ENCODE measurements around the gene TUBA1B. TPM values are rescaled to one million over a fixed set of nuclear protein-coding genes. Genes with fewer than 3 reads are reported as not detected.

Gene TUBA1B
- total and polyA plus RNA-seq, 2 donors (not counting 3 experiments of a cell fraction or from before 2014, with no cell fraction given), result 2,245 to 5,362 TPM

- H3K79me2 ChIP-seq (ENCODE audit: control insufficient read depth, insufficient read depth, low read length), result peaks cover 27% of the 10 kb centered on the region
- H3K9me3 ChIP-seq (replicated peaks; ENCODE audit: control insufficient read depth, insufficient read depth, low read length), result no peaks in the 10 kb centered on the region
- H3K4me2 ChIP-seq (ENCODE audit: insufficient read depth, low read length), result no peak overlapping the region
- peak; percentile 63 for TF ChIP-seq POLR2AphosphoS5 (IDR thresholded peaks at IDR 0.05; ENCODE audit: insufficient read depth, low read depth, low read length)
- TF ChIP-seq, protein P1, sequence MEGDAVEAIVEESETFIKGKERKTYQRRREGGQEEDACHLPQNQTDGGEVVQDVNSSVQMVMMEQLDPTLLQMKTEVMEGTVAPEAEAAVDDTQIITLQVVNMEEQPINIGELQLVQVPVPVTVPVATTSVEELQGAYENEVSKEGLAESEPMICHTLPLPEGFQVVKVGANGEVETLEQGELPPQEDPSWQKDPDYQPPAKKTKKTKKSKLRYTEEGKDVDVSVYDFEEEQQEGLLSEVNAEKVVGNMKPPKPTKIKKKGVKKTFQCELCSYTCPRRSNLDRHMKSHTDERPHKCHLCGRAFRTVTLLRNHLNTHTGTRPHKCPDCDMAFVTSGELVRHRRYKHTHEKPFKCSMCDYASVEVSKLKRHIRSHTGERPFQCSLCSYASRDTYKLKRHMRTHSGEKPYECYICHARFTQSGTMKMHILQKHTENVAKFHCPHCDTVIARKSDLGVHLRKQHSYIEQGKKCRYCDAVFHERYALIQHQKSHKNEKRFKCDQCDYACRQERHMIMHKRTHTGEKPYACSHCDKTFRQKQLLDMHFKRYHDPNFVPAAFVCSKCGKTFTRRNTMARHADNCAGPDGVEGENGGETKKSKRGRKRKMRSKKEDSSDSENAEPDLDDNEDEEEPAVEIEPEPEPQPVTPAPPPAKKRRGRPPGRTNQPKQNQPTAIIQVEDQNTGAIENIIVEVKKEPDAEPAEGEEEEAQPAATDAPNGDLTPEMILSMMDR (IDR thresholded peaks at IDR 0.05; ENCODE audit: extremely low read depth in 1 of 2, insufficient read depth in 1 of 2, low read depth in 1 of 2, low read length in 2 of 2), result no peak
- TF ChIP-seq POLR2A (IDR thresholded peaks at IDR 0.05; ENCODE audit: low read depth, low read length), result peak; percentile 82
- peaks cover 14 to 18% of the 10 kb centered on the region in 2 experiments for H3K36me3 ChIP-seq (ENCODE audit: control insufficient read depth in 2 of 2, extremely low read depth in 1 of 2, insufficient read depth in 2 of 2, low read length in 2 of 2)
- no TSS peak for BruUV-seq (replicated peaks)
- H3K27me3 ChIP-seq (ENCODE audit: control insufficient read depth in 2 of 2, insufficient read depth in 2 of 2, low read length in 2 of 2), result no peaks in the 10 kb centered on the region
- dilution Hi-C loops (cut with MboI; ENCODE audit: extremely low pct_ligation_motif_present, low sequenced_read_pairs) (no loop called here), intact Hi-C loops (cut with micrococcal nuclease) (no loop called here)
- H3K27ac ChIP-seq (ENCODE audit: insufficient read depth, low read depth, low read length), result no peak overlapping the region
- H3K4me3 ChIP-seq (replicated peaks in 1 of 3; ENCODE audit: insufficient read depth in 1 of 3, low read depth in 1 of 3, low read length in 3 of 3), result no peak overlapping the region
- H2AFZ ChIP-seq (ENCODE audit: low read depth, low read length), result no peak overlapping the region
- peaks cover 18% of the 10 kb centered on the region for H3K4me1 ChIP-seq (ENCODE audit: control insufficient read depth, extremely low read depth, insufficient read depth, low read length)
- peaks cover 4% of the 10 kb centered on the region for H4K20me1 ChIP-seq (replicated peaks; ENCODE audit: control insufficient read depth, extremely low read depth, insufficient read depth, low read length)
- H3K9ac ChIP-seq (replicated peaks; ENCODE audit: extremely low read depth, insufficient read depth, low read length), result no peak overlapping the region
- ChIA-PET POLR2A (interaction anchor here (0.6 to 0.8 kb wide), 2 partner anchors 57 to 69 kb away, joined by 3 to 5 read pairs; partner anchors contain the start of gene RHEBL1), CTCF (interaction anchor here (0.9 to 2.1 kb wide), 3 partner anchors 39 to 108 kb away, joined by 3 to 8 read pairs (median 3); no protein-coding TSS in a partner anchor)
- H3K9me1 ChIP-seq (replicated peaks; ENCODE audit: control insufficient read depth, extremely low read depth, insufficient read depth, low read length), result no peaks in the 10 kb centered on the region
- DNase-seq (ENCODE audit: low read depth, low spot score) (no peak), FAIRE-seq (no peak)
These were observed 4.1 kb downstream of the TUBA1B start for GRCh38 chr12:49126852-49127763.
